Pancreas (tissue), 10 donors: ENCODE results near the gene PKLR. TPM values are rescaled to one million over a fixed set of nuclear protein-coding genes. Genes with fewer than 3 reads are reported as not detected.

ENCODE experiments used
- ATAC-seq, 4 donors: fragments of 200-7000 bp; cut with Tn5 transposase; one replicate each; pipeline versions ENCODE4 v1.8.0 to v1.9.1; 2020; ENCODE audit warnings: mild to moderate bottlenecking in 4 of 4, moderate library complexity in 4 of 4
- DNase-seq, 6 donors: peaks; one replicate each; pipeline ENCODE4 v3.0.0-alpha.2; 2020
- FAIRE-seq: peaks from 2 replicates; lab custom pipeline; 2012; peaks lifted over from hg19 to GRCh38; lab: Jason Lieb, UNC
- H3K27ac ChIP-seq, 4 donors: fragments of 200-600 bp; sonication (generic); 1 replicate in 3 of 4; 2 replicates in 1 of 4; pipeline versions ENCODE4 v1.5.0 to v1.8.0; 2020
- H3K27me3 ChIP-seq, 4 donors: fragments of 200-600 bp; one replicate each; pipeline ENCODE4 v1.8.0; 2021
- H3K36me3 ChIP-seq, 3 donors: fragments of 200-600 bp; sonication (generic) in 1 of 3; one replicate each; pipeline versions ENCODE4 v1.5.0 to v1.8.0; 2020 to 2021
- H3K4me1 ChIP-seq, 3 donors: fragments of 200-600 bp; one replicate each; pipeline ENCODE4 v1.8.0; 2021
- H3K4me3 ChIP-seq, 4 donors: fragments of 200-600 bp; sonication (generic) in 2 of 4; one replicate each; pipeline versions ENCODE4 v1.5.0 to v1.8.0; 2020 to 2021
- H3K9me3 ChIP-seq, 4 donors: fragments of 200-600 bp; one replicate each; pipeline ENCODE4 v1.8.0; 2021
- WGBS, 2 donors: extraction: QIAGEN DNeasy Blood & Tissue Kit; methylation state at CpG; one replicate each; pipeline ENCODE4 v1.1.7; 2013; 5-methylcytosine and 5-hydroxymethylcytosine counted together
- intact Hi-C, 3 donors: fragments of 100-400 bp; cut with DNase I; formaldehyde crosslinking; loops; one replicate each; pipeline versions ENCODE4 v1.11.1 to v1.14.2; 2022
- polyA plus RNA-seq, 2 donors: library from polyadenylated mRNA; stranded (reverse); fragments of 200-250 nt; gene quantifications; one replicate each; pipeline ENCODE4 v1.2.3, GENCODE V29; 2013
- total RNA-seq, 6 donors: library from RNA; stranded (reverse); fragmentation: NEBNext Ultra II Directional in 4 of 6; extraction: Animal tissue kit (Norgen Biotek cat#: 25700) in 4 of 6; gene quantifications; one replicate each; pipeline versions ENCODE4 v1.2.1 to v1.2.4, GENCODE V29; 2021 to 2023
- TF ChIP-seq, protein P1 (sequence below), 4 donors: fragments of 200-600 bp; sonication (generic) in 3 of 4; IDR thresholded peaks; one replicate each; pipeline versions ENCODE4 v1.5.0 to v1.8.0; 2021; ENCODE audit warnings: antibody characterized with exemption in 4 of 4
- donor health status: healthy with polysubstance abuse.
- donor health status: DM: no; HTN: no; CAD: no; lungs with moderate emphysema.
- donor health status: DM: no; HTN: no; CAD: no.
- donor health status: control.
- donor health status: control.
- donor health status: Bipolar disorder and iron deficiency.
- donor health status: DM: yes; HTN: yes; CAD: no.
- donor health status: DM: no; HTN: no; CAD: no.
- donor health status: DM: no; HTN: no; CAD: no.
- donor health status: DM: yes; HTN: yes; CAD: no.

The PKLR gene
- total and polyA plus RNA-seq, 8 donors, result 0.19 to 0.22 TPM; not detected in 6

DNA sequence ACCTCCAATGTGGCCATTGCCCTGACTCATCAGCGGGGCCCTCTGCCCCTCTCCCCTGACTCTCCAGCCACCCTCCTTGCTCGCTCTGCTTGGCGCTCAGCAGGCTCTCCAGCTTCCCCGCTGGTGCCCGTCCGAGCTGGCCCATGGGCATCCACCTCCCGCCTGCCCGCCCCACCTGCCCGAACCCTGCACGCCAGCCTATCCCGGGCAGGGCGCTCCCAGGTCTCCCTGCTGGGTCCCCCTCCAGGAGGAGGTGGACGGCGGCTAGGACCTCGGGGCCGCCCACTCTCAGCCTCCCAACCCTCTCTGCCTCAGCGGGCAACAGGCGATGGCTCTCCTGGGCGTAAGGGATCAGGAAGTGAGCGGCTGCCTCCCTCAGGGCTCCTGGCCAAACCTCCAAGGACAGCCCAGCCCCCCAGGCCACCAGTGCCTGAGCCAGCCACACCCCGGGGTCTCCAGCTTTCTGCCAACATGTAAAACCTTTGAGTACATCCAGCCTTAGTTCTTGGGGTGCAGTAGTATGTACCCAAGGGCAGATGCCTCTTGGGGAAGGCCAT is 13.2 kb downstream of the PKLR start:
- H3K27me3 ChIP-seq, result no peaks in the 10 kb centered on the region
- DNase-seq (no peak), FAIRE-seq (no peak), ATAC-seq (no peak)
- H3K4me1 ChIP-seq, result no peaks in the 10 kb centered on the region
- H3K27ac ChIP-seq, result no peak overlapping the region
- H3K9me3 ChIP-seq, result no peaks in the 10 kb centered on the region
- TF ChIP-seq, protein P1, sequence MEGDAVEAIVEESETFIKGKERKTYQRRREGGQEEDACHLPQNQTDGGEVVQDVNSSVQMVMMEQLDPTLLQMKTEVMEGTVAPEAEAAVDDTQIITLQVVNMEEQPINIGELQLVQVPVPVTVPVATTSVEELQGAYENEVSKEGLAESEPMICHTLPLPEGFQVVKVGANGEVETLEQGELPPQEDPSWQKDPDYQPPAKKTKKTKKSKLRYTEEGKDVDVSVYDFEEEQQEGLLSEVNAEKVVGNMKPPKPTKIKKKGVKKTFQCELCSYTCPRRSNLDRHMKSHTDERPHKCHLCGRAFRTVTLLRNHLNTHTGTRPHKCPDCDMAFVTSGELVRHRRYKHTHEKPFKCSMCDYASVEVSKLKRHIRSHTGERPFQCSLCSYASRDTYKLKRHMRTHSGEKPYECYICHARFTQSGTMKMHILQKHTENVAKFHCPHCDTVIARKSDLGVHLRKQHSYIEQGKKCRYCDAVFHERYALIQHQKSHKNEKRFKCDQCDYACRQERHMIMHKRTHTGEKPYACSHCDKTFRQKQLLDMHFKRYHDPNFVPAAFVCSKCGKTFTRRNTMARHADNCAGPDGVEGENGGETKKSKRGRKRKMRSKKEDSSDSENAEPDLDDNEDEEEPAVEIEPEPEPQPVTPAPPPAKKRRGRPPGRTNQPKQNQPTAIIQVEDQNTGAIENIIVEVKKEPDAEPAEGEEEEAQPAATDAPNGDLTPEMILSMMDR (IDR thresholded peaks at IDR 0.05), result no peak
- intact Hi-C loops, result no loop called here
- WGBS, 2 donors, result 90% methylated on average over 21 of the region's 21 CpGs
- no peaks in the 10 kb centered on the region for H3K36me3 ChIP-seq
- H3K4me3 ChIP-seq, result no peak overlapping the region

DNA sequence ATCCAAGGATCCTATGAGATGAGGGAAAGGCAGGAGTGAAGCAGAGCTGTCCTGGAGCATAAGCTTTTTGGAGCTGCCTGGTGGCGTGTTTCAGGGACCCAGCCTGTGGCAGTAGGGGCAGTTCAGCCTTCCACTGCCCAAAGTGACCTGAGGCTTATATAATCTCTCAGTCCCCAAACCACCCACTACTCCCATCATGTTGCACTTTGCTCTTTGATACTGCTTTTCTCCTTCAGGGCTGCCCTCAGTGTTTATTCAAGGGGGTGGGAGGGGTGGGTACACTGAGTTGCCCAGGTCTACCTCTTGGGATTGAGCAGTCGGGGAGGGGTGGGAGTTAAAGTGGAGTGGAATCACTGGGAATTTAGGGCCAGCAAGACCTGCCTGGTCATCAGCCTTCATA is 14.7 kb downstream of the PKLR start:
- no peak for FAIRE-seq
- ATAC-seq, result no peak
- no peaks in the 10 kb centered on the region for H3K4me1 ChIP-seq
- 90 to 94% methylated on average over 2 of the region's 2 CpGs for WGBS, 2 donors
- no peak overlapping the region for H3K27ac ChIP-seq
- intact Hi-C loops, result no loop called here
- H3K27me3 ChIP-seq, result no peaks in the 10 kb centered on the region
- H3K36me3 ChIP-seq, result no peaks in the 10 kb centered on the region
- TF ChIP-seq, protein P1 (IDR thresholded peaks at IDR 0.05), result no peak
- no peaks in the 10 kb centered on the region for H3K9me3 ChIP-seq
- no peak for DNase-seq
- H3K4me3 ChIP-seq, result no peak overlapping the region

DNA sequence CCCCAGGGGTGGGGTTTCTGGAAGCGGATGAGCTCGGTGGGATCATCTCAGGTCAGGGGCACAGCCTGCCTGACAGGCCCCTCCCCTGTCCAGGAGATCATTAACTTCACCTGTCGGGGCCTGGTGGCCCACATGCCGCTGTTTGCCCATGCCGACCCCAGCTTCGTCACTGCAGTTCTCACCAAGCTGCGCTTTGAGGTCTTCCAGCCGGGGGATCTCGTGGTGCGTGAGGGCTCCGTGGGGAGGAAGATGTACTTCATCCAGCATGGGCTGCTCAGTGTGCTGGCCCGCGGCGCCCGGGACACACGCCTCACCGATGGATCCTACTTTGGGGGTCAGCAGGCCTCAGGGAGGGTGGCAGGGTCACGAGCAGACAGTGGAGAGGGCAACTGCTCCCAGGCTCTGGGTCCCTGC is 15.6 kb downstream of the PKLR start:
- Histone ChIP-seq H3K9me3 (no peaks in the 10 kb centered on the region), H3K27ac (no peak overlapping the region), H3K27me3 (no peaks in the 10 kb centered on the region), H3K4me1 (no peaks in the 10 kb centered on the region), H3K36me3 (no peaks in the 10 kb centered on the region), H3K4me3 (no peak overlapping the region)
- TF ChIP-seq, protein P1 (IDR thresholded peaks at IDR 0.05), result no peak
- ATAC-seq, result no peak
- no peak for DNase-seq
- 88 to 89% methylated on average over 18 of the region's 18 CpGs for WGBS, 2 donors
- no peak for FAIRE-seq
- intact Hi-C loops, result no loop called here

DNA sequence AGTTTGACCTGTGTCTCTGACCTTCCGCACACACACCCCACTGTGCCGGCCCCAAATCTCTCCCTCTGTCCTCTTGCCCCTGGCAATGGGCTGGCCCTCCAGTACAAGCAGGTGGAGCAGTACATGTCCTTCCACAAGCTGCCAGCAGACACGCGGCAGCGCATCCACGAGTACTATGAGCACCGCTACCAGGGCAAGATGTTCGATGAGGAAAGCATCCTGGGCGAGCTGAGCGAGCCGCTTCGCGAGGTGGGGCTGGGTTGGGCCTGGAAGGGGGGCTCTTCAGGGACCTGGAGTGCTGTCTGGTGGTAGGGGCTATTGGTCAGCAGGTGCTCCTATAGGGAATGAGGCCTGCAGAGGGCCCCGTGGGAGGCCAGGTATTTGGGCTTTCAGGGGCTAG is 16.2 kb downstream of the PKLR start:
- DNase-seq (no peak), FAIRE-seq (no peak), ATAC-seq (no peak)
- H3K4me3 ChIP-seq, result no peak overlapping the region
- no peaks in the 10 kb centered on the region for H3K27me3 ChIP-seq
- intact Hi-C loops, result no loop called here
- H3K9me3 ChIP-seq, result no peaks in the 10 kb centered on the region
- 88 to 93% methylated on average over 14 of the region's 14 CpGs for WGBS, 2 donors
- H3K27ac ChIP-seq, result no peak overlapping the region
- TF ChIP-seq, protein P1 (IDR thresholded peaks at IDR 0.05), result no peak
- no peaks in the 10 kb centered on the region for H3K36me3 ChIP-seq
- no peaks in the 10 kb centered on the region for H3K4me1 ChIP-seq

DNA sequence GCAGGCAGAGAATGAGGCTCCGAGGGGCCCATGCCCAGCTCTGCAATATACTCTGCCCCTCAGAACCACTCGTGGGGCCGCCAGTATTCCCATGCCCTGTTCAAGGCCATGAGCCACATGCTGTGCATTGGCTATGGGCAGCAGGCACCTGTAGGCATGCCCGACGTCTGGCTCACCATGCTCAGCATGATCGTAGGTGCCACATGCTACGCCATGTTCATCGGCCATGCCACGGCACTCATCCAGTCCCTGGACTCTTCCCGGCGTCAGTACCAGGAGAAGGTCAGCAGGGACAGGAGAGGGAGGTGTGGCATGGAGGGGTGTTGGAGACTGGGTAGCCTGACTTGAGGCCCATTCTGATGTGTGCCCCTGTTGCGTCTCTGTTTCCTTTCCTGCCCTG is 16.8 kb downstream of the PKLR start:
- FAIRE-seq (no peak), DNase-seq (no peak), ATAC-seq (no peak)
- Histone ChIP-seq H3K27ac (no peak overlapping the region), H3K4me3 (no peak overlapping the region), H3K27me3 (no peaks in the 10 kb centered on the region), H3K9me3 (no peaks in the 10 kb centered on the region), H3K4me1 (no peaks in the 10 kb centered on the region), H3K36me3 (no peaks in the 10 kb centered on the region)
- TF ChIP-seq, protein P1 (IDR thresholded peaks at IDR 0.05), result no peak
- intact Hi-C loops, result loop anchor here in 1 of 3 donors (5.0 kb wide), 1 partner anchor 38 kb away; the partner anchor contains the start of gene RUSC1
- WGBS, 2 donors, result 83 to 87% methylated on average over 12 of the region's 12 CpGs
